IPS-18a (cell line): ENCODE data around the gene CATSPER1.
"Not testable (repeated sequence)": the region's sequence is repeated elsewhere in the genome, so short reads cannot be mapped to it uniquely, and the experiment has no call there.

Experiments
- H3K27ac ChIP-seq: one replicate; pipeline ENCODE4 v1.5.1; 2013; ENCODE audit warnings: low read length
- H3K27me3 ChIP-seq: one replicate; pipeline ENCODE4 v1.6.1; 2013; ENCODE audit warnings: mild to moderate bottlenecking, low read length; ENCODE audit not compliant: control insufficient read depth, insufficient read depth
- H3K36me3 ChIP-seq: one replicate; pipeline ENCODE4 v1.6.1; 2013; ENCODE audit warnings: low read depth, low read length; ENCODE audit not compliant: control insufficient read depth
- H3K4me1 ChIP-seq: one replicate; pipeline ENCODE4 v1.6.1; 2013; ENCODE audit warnings: low read depth, low read length; ENCODE audit not compliant: control insufficient read depth
- H3K4me3 ChIP-seq: one replicate; pipeline ENCODE4 v1.5.1; 2013; ENCODE audit warnings: low read length
- H3K9ac ChIP-seq: one replicate; pipeline ENCODE4 v1.6.1; 2013; ENCODE audit warnings: mild to moderate bottlenecking, low read length, moderate library complexity
- H3K9me3 ChIP-seq: one replicate; pipeline ENCODE4 v1.6.1; 2013; ENCODE audit warnings: low read depth, low read length; ENCODE audit not compliant: control insufficient read depth

The CATSPER1 gene

GRCh38 chr11:66037327-66037726 is 11.0 kb upstream of the CATSPER1 start:
- no peaks in the 10 kb centered on the region for H3K4me1 ChIP-seq
- H3K4me3 ChIP-seq = no peak overlapping the region
- H3K9ac ChIP-seq = no peak overlapping the region
- H3K9me3 ChIP-seq = no peaks in the 10 kb centered on the region
- peaks cover 11% of the 10 kb centered on the region for H3K36me3 ChIP-seq
- H3K27me3 ChIP-seq = no peaks in the 10 kb centered on the region
- no peak overlapping the region for H3K27ac ChIP-seq

DNA sequence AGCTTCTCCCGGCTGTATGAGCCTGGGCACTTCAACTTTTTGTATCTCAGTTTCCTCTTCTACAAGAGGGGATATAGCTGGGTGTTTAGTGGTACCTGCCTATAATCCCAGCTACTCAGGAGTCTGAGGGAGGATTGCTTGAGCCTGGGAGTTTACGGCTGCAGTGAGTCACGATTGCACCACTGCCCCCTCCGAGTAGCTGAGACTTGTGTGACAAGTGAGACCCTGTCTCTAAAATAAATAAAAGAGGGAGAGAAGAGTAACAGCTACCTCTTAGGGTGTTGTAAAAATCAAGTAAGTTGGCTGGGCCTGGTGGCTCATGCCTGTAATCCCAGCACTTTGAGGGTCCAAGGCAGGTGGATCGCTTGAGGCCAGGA is 10.0 kb upstream of the CATSPER1 start:
- Histone ChIP-seq H3K4me3 (no peak overlapping the region), H3K9me3 (no peaks in the 10 kb centered on the region), H3K27ac (no peak overlapping the region), H3K9ac (no peak overlapping the region), H3K4me1 (no peaks in the 10 kb centered on the region), H3K27me3 (no peaks in the 10 kb centered on the region), H3K36me3 (peaks cover 5% of the 10 kb centered on the region)

DNA sequence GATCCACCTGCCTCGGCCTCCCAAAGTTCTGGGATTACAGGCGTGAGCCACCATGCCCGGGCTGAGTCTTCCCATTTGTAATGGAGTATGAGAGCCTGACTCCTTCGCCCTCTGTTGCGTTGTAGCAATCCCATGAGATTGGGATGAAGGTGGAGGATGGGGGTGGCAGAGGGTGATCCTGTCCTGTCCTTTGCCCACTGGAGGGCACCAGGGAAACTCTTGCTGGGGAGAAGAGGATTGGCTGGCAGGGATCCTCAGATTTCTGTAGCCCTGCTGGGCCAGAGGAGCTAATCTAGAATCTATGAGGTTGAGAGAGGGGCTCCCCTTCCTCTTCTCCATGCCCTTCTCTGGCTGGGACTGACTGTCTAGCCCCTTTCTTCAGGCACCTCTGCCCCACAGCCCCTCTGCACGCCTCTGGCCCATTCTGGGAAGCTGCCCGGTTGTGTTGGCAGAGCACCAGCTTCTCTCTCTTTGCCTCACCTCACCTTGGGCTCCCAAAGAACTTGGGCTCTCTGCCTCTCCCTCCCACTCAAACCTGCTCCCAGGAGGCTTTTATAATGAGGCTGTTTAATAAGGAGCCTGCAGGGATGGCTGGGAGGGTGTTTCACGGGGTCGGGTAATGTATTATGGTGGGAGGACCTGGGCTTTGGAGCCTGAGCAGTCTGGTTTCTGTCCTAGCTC is 9.5 kb upstream of the CATSPER1 start:
- Histone ChIP-seq H3K36me3 (peaks cover 1% of the 10 kb centered on the region), H3K4me1 (no peaks in the 10 kb centered on the region), H3K9me3 (no peaks in the 10 kb centered on the region), H3K27me3 (no peaks in the 10 kb centered on the region), H3K27ac (no peak overlapping the region), H3K4me3 (no peak overlapping the region), H3K9ac (no peak overlapping the region)

DNA sequence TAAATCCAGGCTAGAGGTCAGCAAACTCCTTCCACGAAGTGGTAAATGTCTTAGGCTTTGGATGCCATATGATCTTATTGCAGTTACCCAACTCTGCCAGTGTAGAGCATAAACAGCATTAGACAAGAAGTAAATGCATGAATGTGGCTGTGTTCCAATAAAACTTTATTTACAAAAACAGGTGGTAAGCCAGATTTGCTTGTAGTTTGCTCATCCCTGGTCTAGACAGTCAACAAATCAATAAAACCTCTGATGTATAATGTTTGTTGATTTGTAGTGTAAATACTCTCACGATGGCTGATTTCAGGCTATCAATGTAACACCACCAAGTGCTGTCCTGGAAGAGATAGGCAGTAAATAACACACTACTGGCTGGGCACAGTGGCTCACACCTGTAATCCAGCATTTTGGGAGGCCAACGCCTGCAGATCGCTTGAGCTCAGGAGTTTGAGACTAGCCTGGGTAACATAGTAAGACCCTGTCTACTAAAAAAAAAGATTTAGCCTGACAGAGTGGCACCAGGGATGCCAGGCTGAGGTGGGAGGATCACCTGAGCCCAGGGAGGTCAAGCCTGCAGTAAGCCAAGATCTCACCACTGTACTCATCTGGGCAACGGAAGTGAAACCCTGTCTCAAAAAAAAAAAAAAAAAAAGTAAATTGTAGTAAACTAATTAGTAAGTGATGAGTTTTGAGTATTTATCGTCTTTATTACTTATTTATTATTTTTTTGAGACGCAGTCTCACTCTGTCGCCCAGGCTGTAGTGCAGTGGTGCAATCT is 6.9 kb upstream of the CATSPER1 start:
- Histone ChIP-seq H3K9ac (no peak overlapping the region), H3K4me3 (no peak overlapping the region), H3K36me3 (no peaks in the 10 kb centered on the region), H3K27ac (no peak overlapping the region), H3K9me3 (no peaks in the 10 kb centered on the region), H3K4me1 (no peaks in the 10 kb centered on the region), H3K27me3 (no peaks in the 10 kb centered on the region)

GRCh38 chr11:66023186-66023440 is 3.2 kb downstream of the CATSPER1 start:
- not testable (repeated sequence) for H3K36me3 ChIP-seq, H3K4me3 ChIP-seq, H3K4me1 ChIP-seq, H3K9me3 ChIP-seq, H3K9ac ChIP-seq, H3K27ac ChIP-seq
- peaks cover 20% of the 10 kb centered on the region for H3K27me3 ChIP-seq

DNA sequence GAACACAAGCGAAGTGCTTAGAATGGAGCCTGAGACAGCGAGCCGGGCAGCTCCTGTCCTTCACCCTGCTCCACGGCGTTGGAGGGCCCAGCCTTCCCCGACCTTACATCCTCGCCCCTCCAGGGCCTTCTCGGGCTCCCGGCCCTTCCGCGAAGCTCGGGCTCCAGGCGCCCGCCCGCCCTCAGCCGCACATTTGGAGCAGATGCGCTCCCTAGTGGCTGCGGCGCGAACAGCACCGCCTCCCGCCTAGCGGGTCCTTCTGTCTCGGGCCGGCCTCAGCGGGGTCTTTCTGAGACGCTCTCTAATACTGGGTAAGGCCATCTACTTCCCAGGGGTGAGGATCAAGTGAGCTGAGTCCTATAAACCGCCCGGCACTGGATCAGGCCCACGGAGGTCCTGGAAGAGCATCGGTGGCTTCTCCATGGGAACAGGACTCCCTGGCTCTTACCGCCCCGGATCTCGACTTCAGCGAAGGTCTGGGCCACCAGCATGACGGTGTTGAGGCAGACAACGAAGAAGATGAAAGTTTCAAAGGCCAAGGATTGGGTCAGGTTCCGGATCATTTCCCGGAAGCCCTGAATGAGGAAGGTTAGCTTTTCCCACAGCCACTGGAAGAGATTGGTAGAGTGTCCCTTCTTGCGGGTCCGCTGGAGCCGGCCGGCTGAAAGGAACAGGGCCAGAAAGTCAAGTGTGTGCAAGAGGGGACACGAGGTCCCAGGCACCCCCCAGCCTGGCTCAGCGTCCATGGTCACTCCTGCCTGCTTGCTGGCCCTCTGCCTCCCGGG is 3.7 kb downstream of the CATSPER1 start:
- Histone ChIP-seq H3K27ac (no peak overlapping the region), H3K27me3 (peaks cover 20% of the 10 kb centered on the region), H3K4me1 (no peaks in the 10 kb centered on the region)

GRCh38 chr11:66020618-66021357 is 5.5 kb downstream of the CATSPER1 start:
- Histone ChIP-seq H3K4me1 (no peaks in the 10 kb centered on the region), H3K9ac (no peak overlapping the region), H3K9me3 (no peaks in the 10 kb centered on the region), H3K4me3 (no peak overlapping the region), H3K36me3 (no peaks in the 10 kb centered on the region), H3K27ac (no peak overlapping the region), H3K27me3 (peaks cover 20% of the 10 kb centered on the region)

More for the DNA sequence above, 3.7 kb downstream of the CATSPER1 start:
- H3K4me3 ChIP-seq = no peak overlapping the region
- H3K9me3 ChIP-seq = no peaks in the 10 kb centered on the region
- no peaks in the 10 kb centered on the region for H3K36me3 ChIP-seq
- no peak overlapping the region for H3K9ac ChIP-seq

- Histone ChIP-seq H3K4me1 (no peaks in the 10 kb centered on the region), H3K27me3 (peaks cover 20% of the 10 kb centered on the region), H3K9ac (no peak overlapping the region), H3K36me3 (no peaks in the 10 kb centered on the region), H3K4me3 (no peak overlapping the region), H3K27ac (no peak overlapping the region), H3K9me3 (no peaks in the 10 kb centered on the region)
Measured at GRCh38 chr11:66020212-66020611, 6.1 kb downstream of the CATSPER1 start.

DNA sequence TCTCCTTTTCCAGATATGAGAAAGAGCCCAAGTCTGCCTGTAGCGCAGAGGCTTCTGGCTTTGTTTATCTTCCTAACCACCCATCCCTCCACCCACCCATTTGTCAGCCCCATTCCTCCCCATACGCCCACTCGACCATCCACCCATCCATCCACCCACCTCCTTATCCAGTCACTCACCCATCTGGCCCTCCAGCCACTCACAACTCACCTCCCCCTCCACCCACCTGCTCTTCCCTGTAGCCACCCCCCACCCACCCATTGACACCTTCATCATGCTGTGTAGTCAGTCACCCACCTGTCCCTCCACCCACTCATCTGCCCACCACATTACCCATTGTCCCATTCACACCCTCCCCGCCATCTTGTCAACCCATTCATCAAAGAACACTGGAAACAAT is 9.0 kb downstream of the CATSPER1 start:
- Histone ChIP-seq H3K9ac (no peak overlapping the region), H3K9me3 (no peaks in the 10 kb centered on the region), H3K36me3 (no peaks in the 10 kb centered on the region), H3K4me3 (no peak overlapping the region), H3K27me3 (peaks cover 7% of the 10 kb centered on the region), H3K4me1 (no peaks in the 10 kb centered on the region), H3K27ac (no peak overlapping the region)

DNA sequence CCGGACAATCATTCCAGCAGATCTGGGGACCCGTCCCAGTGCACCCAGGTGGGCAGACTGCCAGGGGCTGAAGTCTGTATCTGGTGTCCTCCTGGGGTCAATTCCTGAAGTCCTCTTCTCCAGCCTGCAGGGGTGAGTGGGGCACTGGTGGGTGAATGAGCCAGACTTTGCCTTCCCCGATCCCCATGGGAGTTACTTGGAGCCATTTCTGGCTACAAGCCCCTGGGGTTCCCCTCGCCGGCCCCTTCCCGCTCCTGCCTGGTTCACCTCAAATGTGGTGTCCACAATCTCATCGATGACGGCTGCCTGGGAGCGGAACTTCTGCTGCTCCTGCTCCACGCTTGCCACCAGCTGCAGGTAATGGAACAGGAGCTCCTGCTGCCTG is 9.5 kb downstream of the CATSPER1 start:
- H3K4me1 ChIP-seq = no peaks in the 10 kb centered on the region
- peaks cover 2% of the 10 kb centered on the region for H3K27me3 ChIP-seq
- H3K9me3 ChIP-seq = no peaks in the 10 kb centered on the region
- H3K4me3 ChIP-seq = no peak overlapping the region
- H3K36me3 ChIP-seq = no peaks in the 10 kb centered on the region
- H3K9ac ChIP-seq = no peak overlapping the region
- H3K27ac ChIP-seq = no peak overlapping the region

- Histone ChIP-seq H3K4me3 (no peak overlapping the region), H3K27me3 (no peaks in the 10 kb centered on the region), H3K4me1 (no peaks in the 10 kb centered on the region), H3K27ac (no peak overlapping the region), H3K9me3 (no peaks in the 10 kb centered on the region), H3K9ac (no peak overlapping the region), H3K36me3 (no peaks in the 10 kb centered on the region)
Measured at GRCh38 chr11:66015936-66016792, 10.1 kb downstream of the CATSPER1 start.
